ENCODE data around the gene RHBDD3.
A peak's percentile ranks its signal among the peaks of the same experiment; 100 is the strongest.
"Not testable (repeated sequence)": the region's sequence is repeated elsewhere in the genome, so short reads cannot be mapped to it uniquely, and the experiment has no call there.

RHBDD3 gene

GRCh38 chr22:29251265-29251664, 16.5 kb downstream of the RHBDD3 start:
- H3K9me3 ChIP-seq (replicated peaks; ENCODE audit: insufficient read depth, low read length) = no peaks in the 10 kb centered on the region
- TF ChIP-seq CTCF (IDR thresholded peaks at IDR 0.05; ENCODE audit: low read length) = no peak
- no peak for TF ChIP-seq EZH2 (optimal IDR thresholded peaks at IDR 0.05; ENCODE audit: low read depth, low read length)
- no peak for TF ChIP-seq EZH2phosphoT487 (IDR thresholded peaks at IDR 0.05; ENCODE audit: low read length)
- H3K4me2 ChIP-seq (ENCODE audit: low read depth, low read length) = no peak overlapping the region
- H3F3A ChIP-seq (ENCODE audit: insufficient read depth, low read length) = no peaks in the 10 kb centered on the region
- H3K79me2 ChIP-seq (ENCODE audit: low read length) = no peaks in the 10 kb centered on the region
- H4K20me1 ChIP-seq (ENCODE audit: insufficient read depth, low read length) = no peaks in the 10 kb centered on the region
- H3K4me1 ChIP-seq (ENCODE audit: low read length) = no peaks in the 10 kb centered on the region
- H2AFZ ChIP-seq (ENCODE audit: low read length) = no peak overlapping the region
- no peak for DNase-seq
- no peaks in the 10 kb centered on the region for H3K27me3 ChIP-seq (replicated peaks; ENCODE audit: insufficient read depth, low read length)
- no peak overlapping the region for H3K27ac ChIP-seq (ENCODE audit: low read length)
- no peaks in the 10 kb centered on the region for H3K9me2 ChIP-seq (replicated peaks; ENCODE audit: insufficient read depth, low read length)
- H3K9ac ChIP-seq (ENCODE audit: low read length) = no peak overlapping the region
- H3K4me3 ChIP-seq (ENCODE audit: low read length) = no peak overlapping the region
- H3K36me3 ChIP-seq (replicated peaks; ENCODE audit: insufficient read depth, low read length) = no peaks in the 10 kb centered on the region

- H3K4me2 ChIP-seq (ENCODE audit: low read depth, low read length); H3K27ac ChIP-seq (ENCODE audit: low read length); H3K4me3 ChIP-seq (ENCODE audit: low read length); H3K9ac ChIP-seq (ENCODE audit: low read length); H3K9me3 ChIP-seq (replicated peaks; ENCODE audit: insufficient read depth, low read length); H2AFZ ChIP-seq (ENCODE audit: low read length); H4K20me1 ChIP-seq (ENCODE audit: insufficient read depth, low read length); H3K9me2 ChIP-seq (replicated peaks; ENCODE audit: insufficient read depth, low read length); DNase-seq; H3K36me3 ChIP-seq (replicated peaks; ENCODE audit: insufficient read depth, low read length); H3K27me3 ChIP-seq (replicated peaks; ENCODE audit: insufficient read depth, low read length); H3F3A ChIP-seq (ENCODE audit: insufficient read depth, low read length); H3K79me2 ChIP-seq (ENCODE audit: low read length): not testable (repeated sequence)
- peaks cover 22% of the 10 kb centered on the region for H3K4me1 ChIP-seq (ENCODE audit: low read length)
These were observed 19.9 kb downstream of the RHBDD3 start for GRCh38 chr22:29247891-29248290.

DNA sequence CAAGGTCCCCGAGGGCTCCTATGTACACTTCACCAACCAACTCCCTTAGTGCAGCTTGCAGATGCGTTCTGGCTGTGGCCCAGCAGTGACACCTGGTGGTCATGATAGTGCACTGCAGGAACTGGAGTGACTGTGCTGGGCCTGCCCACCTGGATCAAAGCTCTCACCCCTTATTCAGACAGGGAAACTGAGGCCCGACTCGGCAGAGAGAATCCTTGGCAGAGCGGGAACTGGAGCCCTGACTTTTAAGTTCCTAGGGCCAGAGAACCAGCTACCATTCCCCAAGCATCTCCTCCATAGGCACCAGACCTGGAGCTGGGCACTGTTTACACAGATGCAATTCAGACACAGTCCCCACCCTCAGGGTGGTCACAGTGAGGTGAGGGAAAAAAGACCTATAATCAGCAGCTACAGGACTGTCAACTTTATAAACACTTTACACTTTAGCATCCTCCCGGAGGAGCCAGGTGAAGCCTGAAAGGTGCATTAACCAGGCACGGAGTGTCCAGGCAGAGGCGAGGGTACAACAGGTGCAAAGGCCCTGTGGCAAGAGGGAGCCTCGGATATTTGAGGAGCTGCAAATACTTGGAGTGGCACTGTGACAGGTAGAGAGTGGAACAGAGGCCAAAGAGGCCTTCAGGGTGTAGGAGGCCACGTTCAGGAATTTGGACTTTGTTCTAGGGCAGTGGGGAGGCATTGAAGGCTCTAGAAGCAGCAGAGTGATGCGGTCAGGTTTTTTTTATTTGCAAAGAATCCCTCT, 22.0 kb downstream of the RHBDD3 start:
- Histone ChIP-seq H3K27me3 (replicated peaks; ENCODE audit: insufficient read depth, low read length) (no peaks in the 10 kb centered on the region), H3K9me2 (replicated peaks; ENCODE audit: insufficient read depth, low read length) (no peaks in the 10 kb centered on the region), H3K4me2 (ENCODE audit: low read depth, low read length) (no peak overlapping the region), H3K4me3 (ENCODE audit: low read length) (no peak overlapping the region), H3K79me2 (ENCODE audit: low read length) (no peaks in the 10 kb centered on the region), H3K4me1 (ENCODE audit: low read length) (peaks cover 22% of the 10 kb centered on the region), H3K27ac (ENCODE audit: low read length) (no peak overlapping the region), H3K36me3 (replicated peaks; ENCODE audit: insufficient read depth, low read length) (no peaks in the 10 kb centered on the region), H2AFZ (ENCODE audit: low read length) (0 out of 2 replicates have a peak overlapping the region, but pooled peaks have one; percentile 35), H3K9ac (ENCODE audit: low read length) (no peak overlapping the region), H4K20me1 (ENCODE audit: insufficient read depth, low read length) (no peaks in the 10 kb centered on the region), H3F3A (ENCODE audit: insufficient read depth, low read length) (no peaks in the 10 kb centered on the region), H3K9me3 (replicated peaks; ENCODE audit: insufficient read depth, low read length) (no peaks in the 10 kb centered on the region)
- TF ChIP-seq EZH2phosphoT487 (IDR thresholded peaks at IDR 0.05; ENCODE audit: low read length) = no peak
- peak; percentile 98 for TF ChIP-seq CTCF (IDR thresholded peaks at IDR 0.05; ENCODE audit: low read length)
- no peak for TF ChIP-seq EZH2 (optimal IDR thresholded peaks at IDR 0.05; ENCODE audit: low read depth, low read length)
- peak; percentile 81 for DNase-seq

All from MM.1S (cell line).